Liver (tissue), 3 donors: ENCODE data around the gene SLC25A26.
A peak's percentile ranks its signal among the peaks of the same experiment; 100 is the strongest.

Experiments
- FOXA1 ChIP-seq: IDR thresholded peaks from 2 replicates; pipeline ENCODE4 v1.6.1; 2016; ENCODE audit warnings: antibody characterized with exemption
- GABPA ChIP-seq, 2 donors: IDR thresholded peaks in 1 of 2; conservative IDR thresholded peaks in 1 of 2; 2 replicates each; pipeline ENCODE4 v1.6.1; 2016; ENCODE audit warnings: antibody characterized with exemption in 2 of 2, mild to moderate bottlenecking in 1 of 2, moderate library complexity in 1 of 2
- JUND ChIP-seq, 2 donors: IDR thresholded peaks; 2 replicates each; pipeline ENCODE4 v1.6.1; 2016; ENCODE audit warnings: antibody characterized with exemption in 2 of 2
- MAX ChIP-seq: IDR thresholded peaks from 2 replicates; pipeline ENCODE4 v1.6.1; 2016; ENCODE audit warnings: antibody characterized with exemption
- NR2F2 ChIP-seq: IDR thresholded peaks from 2 replicates; pipeline ENCODE4 v1.6.1; 2016; ENCODE audit warnings: antibody characterized with exemption
- RAD21 ChIP-seq, 2 donors: IDR thresholded peaks; 2 replicates each; pipeline ENCODE4 v1.6.1; 2016; ENCODE audit warnings: antibody characterized with exemption in 2 of 2, mild to moderate bottlenecking in 2 of 2
- TAF1 ChIP-seq: conservative IDR thresholded peaks from 2 replicates; pipeline ENCODE4 v1.6.1; 2016; ENCODE audit warnings: antibody characterized with exemption, mild to moderate bottlenecking
- TF ChIP-seq, protein P1 (sequence below): fragments of 150-350 bp; IDR thresholded peaks from 2 replicates; pipeline ENCODE4 v1.5.1; 2017; ENCODE audit warnings: improper control_type of control experiment, low read depth, low read length; ENCODE audit not compliant: missing input control
- TF ChIP-seq, protein P2 (sequence below): IDR thresholded peaks from 2 replicates; pipeline ENCODE4 v1.6.1; 2016; ENCODE audit warnings: antibody characterized with exemption, mild to moderate bottlenecking
- donor health status: healthy.
- donor health status: healthy.

DNA sequence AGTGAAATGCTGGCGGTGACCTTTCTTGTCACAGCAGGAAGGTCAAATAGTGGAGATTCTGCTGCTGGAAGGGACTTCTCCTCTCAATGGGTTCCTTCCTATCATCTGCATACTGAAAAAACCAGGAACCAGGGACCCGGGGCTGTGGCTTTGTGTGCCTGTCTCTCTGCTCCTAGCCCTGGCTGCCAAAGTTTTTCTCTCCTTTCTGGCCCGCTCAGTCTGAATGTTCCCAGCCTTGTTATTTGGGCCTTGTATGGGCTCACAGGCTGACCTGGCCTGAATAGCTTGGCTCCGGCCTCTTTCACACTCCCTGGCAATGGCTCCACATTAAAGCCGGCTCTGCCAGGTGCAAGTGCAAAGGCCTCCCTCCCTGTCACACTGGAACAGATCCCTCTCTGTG, 185.4 kb downstream of the SLC25A26 start:
- TF ChIP-seq, protein P1, sequence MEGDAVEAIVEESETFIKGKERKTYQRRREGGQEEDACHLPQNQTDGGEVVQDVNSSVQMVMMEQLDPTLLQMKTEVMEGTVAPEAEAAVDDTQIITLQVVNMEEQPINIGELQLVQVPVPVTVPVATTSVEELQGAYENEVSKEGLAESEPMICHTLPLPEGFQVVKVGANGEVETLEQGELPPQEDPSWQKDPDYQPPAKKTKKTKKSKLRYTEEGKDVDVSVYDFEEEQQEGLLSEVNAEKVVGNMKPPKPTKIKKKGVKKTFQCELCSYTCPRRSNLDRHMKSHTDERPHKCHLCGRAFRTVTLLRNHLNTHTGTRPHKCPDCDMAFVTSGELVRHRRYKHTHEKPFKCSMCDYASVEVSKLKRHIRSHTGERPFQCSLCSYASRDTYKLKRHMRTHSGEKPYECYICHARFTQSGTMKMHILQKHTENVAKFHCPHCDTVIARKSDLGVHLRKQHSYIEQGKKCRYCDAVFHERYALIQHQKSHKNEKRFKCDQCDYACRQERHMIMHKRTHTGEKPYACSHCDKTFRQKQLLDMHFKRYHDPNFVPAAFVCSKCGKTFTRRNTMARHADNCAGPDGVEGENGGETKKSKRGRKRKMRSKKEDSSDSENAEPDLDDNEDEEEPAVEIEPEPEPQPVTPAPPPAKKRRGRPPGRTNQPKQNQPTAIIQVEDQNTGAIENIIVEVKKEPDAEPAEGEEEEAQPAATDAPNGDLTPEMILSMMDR, result no peak
- no peak for TF ChIP-seq GABPA (IDR thresholded peaks at IDR 0.05 in 1 of 2, conservative IDR thresholded peaks at IDR 0.05 in 1 of 2)
- TF ChIP-seq, protein P2, sequence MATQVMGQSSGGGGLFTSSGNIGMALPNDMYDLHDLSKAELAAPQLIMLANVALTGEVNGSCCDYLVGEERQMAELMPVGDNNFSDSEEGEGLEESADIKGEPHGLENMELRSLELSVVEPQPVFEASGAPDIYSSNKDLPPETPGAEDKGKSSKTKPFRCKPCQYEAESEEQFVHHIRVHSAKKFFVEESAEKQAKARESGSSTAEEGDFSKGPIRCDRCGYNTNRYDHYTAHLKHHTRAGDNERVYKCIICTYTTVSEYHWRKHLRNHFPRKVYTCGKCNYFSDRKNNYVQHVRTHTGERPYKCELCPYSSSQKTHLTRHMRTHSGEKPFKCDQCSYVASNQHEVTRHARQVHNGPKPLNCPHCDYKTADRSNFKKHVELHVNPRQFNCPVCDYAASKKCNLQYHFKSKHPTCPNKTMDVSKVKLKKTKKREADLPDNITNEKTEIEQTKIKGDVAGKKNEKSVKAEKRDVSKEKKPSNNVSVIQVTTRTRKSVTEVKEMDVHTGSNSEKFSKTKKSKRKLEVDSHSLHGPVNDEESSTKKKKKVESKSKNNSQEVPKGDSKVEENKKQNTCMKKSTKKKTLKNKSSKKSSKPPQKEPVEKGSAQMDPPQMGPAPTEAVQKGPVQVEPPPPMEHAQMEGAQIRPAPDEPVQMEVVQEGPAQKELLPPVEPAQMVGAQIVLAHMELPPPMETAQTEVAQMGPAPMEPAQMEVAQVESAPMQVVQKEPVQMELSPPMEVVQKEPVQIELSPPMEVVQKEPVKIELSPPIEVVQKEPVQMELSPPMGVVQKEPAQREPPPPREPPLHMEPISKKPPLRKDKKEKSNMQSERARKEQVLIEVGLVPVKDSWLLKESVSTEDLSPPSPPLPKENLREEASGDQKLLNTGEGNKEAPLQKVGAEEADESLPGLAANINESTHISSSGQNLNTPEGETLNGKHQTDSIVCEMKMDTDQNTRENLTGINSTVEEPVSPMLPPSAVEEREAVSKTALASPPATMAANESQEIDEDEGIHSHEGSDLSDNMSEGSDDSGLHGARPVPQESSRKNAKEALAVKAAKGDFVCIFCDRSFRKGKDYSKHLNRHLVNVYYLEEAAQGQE, result no peak
- peak; percentile 12 to 36 for TF ChIP-seq RAD21 (IDR thresholded peaks at IDR 0.05)
- TF ChIP-seq JUND (IDR thresholded peaks at IDR 0.05), result no peak
- TF ChIP-seq TAF1, result no peak
- TF ChIP-seq MAX, result no peak
- TF ChIP-seq FOXA1, result no peak
- TF ChIP-seq NR2F2, result no peak
